Stimulated activated naive CD8-positive, alpha-beta T cell treated with anti-CD3 and anti-CD28 coated beads, Interleukin-15, Interleukin-2, amounts not matched to agents 100 U/mL and 50 U/mL, for 24 hours (primary cell): Measurements from ENCODE around the gene POLD1.
A peak's percentile ranks its signal among the peaks of the same experiment; 100 is the strongest.
"Not testable (repeated sequence)": the region's sequence is repeated elsewhere in the genome, so short reads cannot be mapped to it uniquely, and the experiment has no call there.

ENCODE experiments used
- ATAC-seq: fragments of 150-1000 bp; cut with Tn5 transposase; one replicate; pipeline ENCODE4 v1.10.0; 2021
- DNase-seq: peaks from one replicate; pipeline ENCODE4 v3.0.0; 2021

POLD1 gene

GRCh38 chr19:50435627-50436026 is 51.5 kb downstream of the POLD1 start:
- no peak for ATAC-seq

GRCh38 chr19:50437862-50438449 is 53.8 kb downstream of the POLD1 start:
- no peak for ATAC-seq
- no peak for DNase-seq

More at GRCh38 chr19:50435627-50436026, 51.5 kb downstream of the POLD1 start:
- DNase-seq = no peak

GRCh38 chr19:50439130-50439529 is 55.0 kb downstream of the POLD1 start:
- ATAC-seq, DNase-seq: not testable (repeated sequence)

GRCh38 chr19:50444059-50444458 is 59.9 kb downstream of the POLD1 start:
- ATAC-seq (no peak), DNase-seq (no peak)

- no peak for ATAC-seq
- no peak for DNase-seq
Observed at GRCh38 chr19:50447053-50447452, 62.9 kb downstream of the POLD1 start.

- no peak for DNase-seq
- no peak for ATAC-seq
Observed at GRCh38 chr19:50447750-50448149, 63.6 kb downstream of the POLD1 start.

GRCh38 chr19:50449236-50449899 is 65.2 kb downstream of the POLD1 start:
- ATAC-seq (no peak), DNase-seq (no peak)

GRCh38 chr19:50450369-50451222 is 66.4 kb downstream of the POLD1 start:
- DNase-seq = no peak
- ATAC-seq = no peak

GRCh38 chr19:50451223-50451534 is 67.0 kb downstream of the POLD1 start:
- DNase-seq (no peak), ATAC-seq (no peak)

GRCh38 chr19:50453243-50453642 is 69.1 kb downstream of the POLD1 start:
- no peak for ATAC-seq
- DNase-seq = no peak

- no peak for ATAC-seq
Observed at GRCh38 chr19:50455992-50456391, 71.8 kb downstream of the POLD1 start.

GRCh38 chr19:50457300-50457699 is 73.2 kb downstream of the POLD1 start:
- no peak for ATAC-seq
- no peak for DNase-seq

More at GRCh38 chr19:50455992-50456391, 71.8 kb downstream of the POLD1 start:
- no peak for DNase-seq

- no peak for ATAC-seq
- no peak for DNase-seq
Observed at GRCh38 chr19:50458396-50459066, 74.4 kb downstream of the POLD1 start.

GRCh38 chr19:50459067-50459456 is 74.9 kb downstream of the POLD1 start:
- no peak for ATAC-seq

GRCh38 chr19:50459638-50460037 is 75.5 kb downstream of the POLD1 start:
- DNase-seq (no peak), ATAC-seq (no peak)

More at GRCh38 chr19:50459067-50459456, 74.9 kb downstream of the POLD1 start:
- no peak for DNase-seq

- DNase-seq (peak; percentile 31), ATAC-seq (peak; percentile 63)
Observed at GRCh38 chr19:50460161-50460765, 76.1 kb downstream of the POLD1 start.

GRCh38 chr19:50461066-50461875 is 77.1 kb downstream of the POLD1 start:
- DNase-seq (peak; percentile 70), ATAC-seq (peak; percentile 82)

- ATAC-seq = no peak
- DNase-seq = no peak
Observed at GRCh38 chr19:50462970-50463369, 78.8 kb downstream of the POLD1 start.

GRCh38 chr19:50464348-50464747 is 80.2 kb downstream of the POLD1 start:
- ATAC-seq (no peak), DNase-seq (no peak)

- ATAC-seq = no peak
- DNase-seq = no peak
Observed at GRCh38 chr19:50465000-50465399, 80.9 kb downstream of the POLD1 start.

GRCh38 chr19:50465986-50466705 is 82.0 kb downstream of the POLD1 start:
- DNase-seq (no peak), ATAC-seq (no peak)
